CD4-positive, alpha-beta T cell (primary cell): Measurements from ENCODE around the gene ZNF117. TPM values are rescaled to one million over a fixed set of nuclear protein-coding genes. Genes with fewer than 3 reads are reported as not detected.

ENCODE experiments used
- ATAC-seq: fragments of 200-7000 bp; cut with Tn5 transposase; one replicate; pipeline ENCODE4 v1.10.0; 2022; ENCODE audit warnings: mild to moderate bottlenecking; ENCODE audit not compliant: poor library complexity
- CTCF ChIA-PET: fragments of 350-600 bp; sonication (Branson Sonifier 250); formaldehyde crosslinking; loops from one replicate; lab custom pipeline; 2021; ENCODE audit warnings: antibody characterized with exemption, inconsistent platforms; lab: Charles Lee
- POLR2A ChIA-PET: fragments of 350-600 bp; sonication (Branson Sonifier 250); formaldehyde crosslinking; loops from one replicate; lab custom pipeline; 2021; ENCODE audit warnings: antibody characterized with exemption, inconsistent platforms; lab: Charles Lee
- DNase-seq, 14 experiments: peaks; one replicate each; pipeline ENCODE4 v3.0.0-alpha.2; 2013 to 2020; ENCODE audit warnings: mixed read lengths in 2 of 14
- H3K27ac ChIP-seq, 2 donors: one replicate each; pipeline versions ENCODE4 v1.5.1 to v1.7.0; 2013; ENCODE audit warnings: low read length in 2 of 2, low read depth in 1 of 2, mild to moderate bottlenecking in 1 of 2
- H3K27me3 ChIP-seq, 2 experiments: 1 replicate in 1 of 2; 2 replicates in 1 of 2; pipeline versions ENCODE4 v1.6.1 to v1.7.0; 2013; ENCODE audit warnings: low read length in 2 of 2, control low read depth in 1 of 2, mild to moderate bottlenecking in 1 of 2, moderate library complexity in 1 of 2; ENCODE audit not compliant: insufficient read depth in 2 of 2, control insufficient read depth in 1 of 2
- H3K36me3 ChIP-seq: one replicate; pipeline ENCODE4 v1.6.1; 2013; ENCODE audit warnings: low read length, control low read depth; ENCODE audit not compliant: insufficient read depth
- H3K4me1 ChIP-seq: one replicate; pipeline ENCODE4 v1.6.1; 2013; ENCODE audit warnings: low read length, control low read depth; ENCODE audit not compliant: insufficient read depth
- H3K4me3 ChIP-seq: one replicate; pipeline ENCODE4 v1.5.1; 2013; ENCODE audit warnings: mild to moderate bottlenecking, low read length, moderate library complexity
- H3K9me3 ChIP-seq, 2 experiments: 1 replicate in 1 of 2; 2 replicates in 1 of 2; pipeline versions ENCODE4 v1.6.1 to v1.7.0; 2013; ENCODE audit warnings: low read length in 2 of 2, mild to moderate bottlenecking in 2 of 2, control low read depth in 1 of 2, moderate library complexity in 1 of 2; ENCODE audit not compliant: control insufficient read depth in 1 of 2, insufficient read depth in 1 of 2
- H3K27ac Mint-ChIP-seq: one replicate; pipeline ENCODE4 v1.8.0; 2020; ENCODE audit warnings: mixed read lengths
- H3K27me3 Mint-ChIP-seq: one replicate; pipeline ENCODE4 v1.8.0; 2021; ENCODE audit warnings: mixed read lengths
- H3K36me3 Mint-ChIP-seq: one replicate; pipeline ENCODE4 v1.8.0; 2021; ENCODE audit warnings: low read depth, mixed read lengths
- H3K4me1 Mint-ChIP-seq: one replicate; pipeline ENCODE4 v1.8.0; 2021; ENCODE audit warnings: low read depth, mixed read lengths
- H3K4me3 Mint-ChIP-seq: one replicate; pipeline ENCODE4 v1.8.0; 2020; ENCODE audit warnings: mild to moderate bottlenecking, mixed read lengths
- H3K9me3 Mint-ChIP-seq: one replicate; pipeline ENCODE4 v1.8.0; 2020; ENCODE audit warnings: mixed read lengths
- CTCF ChIP-seq: fragments of 200-600 bp; IDR thresholded peaks from one replicate; pipeline ENCODE4 v1.8.0; 2022; ENCODE audit warnings: antibody characterized with exemption, mild to moderate bottlenecking
- intact Hi-C, 2 experiments: fragments of 100-400 bp; cut with DNase I in 1 of 2; cut with micrococcal nuclease in 1 of 2; formaldehyde crosslinking; loops; one replicate each; pipeline versions ENCODE4 v1.15.1 to v1.9.0; 2023 to 2025; cut with DNase I, micrococcal nuclease
- total RNA-seq, 174 experiments: library from RNA in 2 of 174; stranded (reverse) in 2 of 174; gene quantifications; one replicate each; pipeline ENCODE4 v1.2.3 and lab custom pipeline; 2021 to 2026

The ZNF117 gene
- total RNA-seq, 2 experiments from 2014 or later: 1.9 to 2.2 TPM

GRCh38 chr7:64996305-64996704, 5.5 kb upstream of the ZNF117 start:
- Histone ChIP-seq H3K27ac (no peak overlapping the region), H3K9me3 (peaks cover 50 to 80% of the 10 kb centered on the region in 2 experiments), H3K4me3 (no peak overlapping the region), H3K4me1 (no peaks in the 10 kb centered on the region), H3K27me3 (no peaks in the 10 kb centered on the region), H3K36me3 (peaks cover 17% of the 10 kb centered on the region)
- intact Hi-C loops: no loop called here
- Mint-ChIP-seq H3K36me3 (peaks cover 83% of the 10 kb centered on the region), H3K27ac (no peak overlapping the region), H3K4me3 (no peak overlapping the region), H3K4me1 (peaks cover 5% of the 10 kb centered on the region), H3K9me3 (peaks cover 30% of the 10 kb centered on the region), H3K27me3 (no peaks in the 10 kb centered on the region)
- ChIA-PET CTCF (no interaction called here), POLR2A (no interaction called here)
- no peak for TF ChIP-seq CTCF
- DNase-seq (no peak), ATAC-seq (no peak)

GRCh38 chr7:64993901-64994300, 3.1 kb upstream of the ZNF117 start:
- H3K36me3 ChIP-seq: peaks cover 6% of the 10 kb centered on the region
- Mint-ChIP-seq H3K9me3 (peaks cover 37% of the 10 kb centered on the region), H3K27ac (no peak overlapping the region), H3K27me3 (no peaks in the 10 kb centered on the region), H3K4me1 (no peaks in the 10 kb centered on the region), H3K36me3 (peaks cover 77% of the 10 kb centered on the region), H3K4me3 (no peak overlapping the region)
- no peak for TF ChIP-seq CTCF
- CTCF ChIA-PET: no interaction called here
- DNase-seq: no peak
- no peaks in the 10 kb centered on the region for H3K4me1 ChIP-seq
- peaks cover 57 to 90% of the 10 kb centered on the region in 2 experiments for H3K9me3 ChIP-seq
- no peak overlapping the region for H3K27ac ChIP-seq
- POLR2A ChIA-PET: interaction anchor here (1.3 kb wide), 1 partner anchor 12 kb away, joined by 3 read pairs; the partner anchor contains the start of gene ERV3-1
- H3K27me3 ChIP-seq: no peaks in the 10 kb centered on the region
- intact Hi-C loops: no loop called here
- H3K4me3 ChIP-seq: no peak overlapping the region
- no peak for ATAC-seq

- Histone ChIP-seq H3K4me3 (no peak overlapping the region), H3K4me1 (no peaks in the 10 kb centered on the region), H3K27ac (no peak overlapping the region), H3K9me3 (peaks cover 52 to 92% of the 10 kb centered on the region in 2 experiments), H3K27me3 (no peaks in the 10 kb centered on the region), H3K36me3 (no peaks in the 10 kb centered on the region)
- Mint-ChIP-seq H3K27me3 (no peaks in the 10 kb centered on the region), H3K4me1 (no peaks in the 10 kb centered on the region), H3K36me3 (peaks cover 77% of the 10 kb centered on the region), H3K27ac (no peak overlapping the region), H3K9me3 (peaks cover 36% of the 10 kb centered on the region), H3K4me3 (no peak overlapping the region)
- ATAC-seq: no peak
- DNase-seq: no peak
- TF ChIP-seq CTCF: no peak
- ChIA-PET POLR2A (no interaction called here), CTCF (no interaction called here)
- intact Hi-C loops: no loop called here
Measured at GRCh38 chr7:64992971-64993370, 2.1 kb upstream of the ZNF117 start.
